SHP77 (cell line): ENCODE measurements around the gene PPP1R1A.

ENCODE experiments used
- DNase-seq, 2 experiments: peaks; one replicate each; lab custom pipeline; 2025; lab: John Stamatoyannopoulos, UW

PPP1R1A gene

GRCh38 chr12:54603173-54603814 is 14.8 kb upstream of the PPP1R1A start:
- DNase-seq: peak; percentile 21 to 32

- DNase-seq: no peak
Measured at GRCh38 chr12:54602661-54603060, 14.2 kb upstream of the PPP1R1A start.

GRCh38 chr12:54601841-54602240 is 13.4 kb upstream of the PPP1R1A start:
- DNase-seq: no peak

GRCh38 chr12:54598970-54599369 is 10.5 kb upstream of the PPP1R1A start:
- no peak for DNase-seq

GRCh38 chr12:54596526-54596946 is 8.1 kb upstream of the PPP1R1A start:
- DNase-seq: peak; percentile 34 to 47

GRCh38 chr12:54595471-54595870 is 7.0 kb upstream of the PPP1R1A start:
- DNase-seq: no peak

GRCh38 chr12:54593725-54594124 is 5.3 kb upstream of the PPP1R1A start:
- DNase-seq: no peak

- no peak for DNase-seq
Measured at GRCh38 chr12:54593135-54593534, 4.7 kb upstream of the PPP1R1A start.

GRCh38 chr12:54592316-54592715 is 3.9 kb upstream of the PPP1R1A start:
- DNase-seq: no peak

- DNase-seq: no peak
Measured at GRCh38 chr12:54590978-54591591, 2.6 kb upstream of the PPP1R1A start.

- DNase-seq: no peak
Measured at GRCh38 chr12:54589964-54590363, 1.5 kb upstream of the PPP1R1A start.

GRCh38 chr12:54588890-54589267 is 420 bp upstream of the PPP1R1A start:
- no peak for DNase-seq

GRCh38 chr12:54587315-54587873 is 1.1 kb downstream of the PPP1R1A start:
- DNase-seq: no peak

- no peak for DNase-seq
Measured at GRCh38 chr12:54586620-54587019, 1.8 kb downstream of the PPP1R1A start.

- DNase-seq: no peak
Measured at GRCh38 chr12:54585243-54585642, 3.2 kb downstream of the PPP1R1A start.

GRCh38 chr12:54584128-54584527 is 4.3 kb downstream of the PPP1R1A start:
- no peak for DNase-seq

- no peak for DNase-seq
Measured at GRCh38 chr12:54583726-54584125, 4.7 kb downstream of the PPP1R1A start.

GRCh38 chr12:54581412-54581811 is 7.0 kb downstream of the PPP1R1A start:
- no peak for DNase-seq

- DNase-seq: peak; percentile 43 to 63
Measured at GRCh38 chr12:54579696-54580333, 8.6 kb downstream of the PPP1R1A start.

- no peak for DNase-seq
Measured at GRCh38 chr12:54579258-54579657, 9.2 kb downstream of the PPP1R1A start.

GRCh38 chr12:54578778-54579177 is 9.7 kb downstream of the PPP1R1A start:
- no peak for DNase-seq

GRCh38 chr12:54572881-54573280 is 15.6 kb downstream of the PPP1R1A start:
- no peak for DNase-seq
